NCI-H2029 treated with DMSO at 0.1 percent for 48 hours (cell line): ENCODE results near the gene NKX1-2.

Source experiments
- DNase-seq: peaks from one replicate; lab custom pipeline; 2025; lab: John Stamatoyannopoulos, UW

The NKX1-2 gene

GRCh38 chr10:124474514-124475070 lies 24.8 kb upstream of the NKX1-2 start:
- no peak for DNase-seq

- no peak for DNase-seq
Measured at GRCh38 chr10:124473070-124473469, 23.2 kb upstream of the NKX1-2 start.

- no peak for DNase-seq
Measured at GRCh38 chr10:124472071-124472470, 22.2 kb upstream of the NKX1-2 start.

DNA sequence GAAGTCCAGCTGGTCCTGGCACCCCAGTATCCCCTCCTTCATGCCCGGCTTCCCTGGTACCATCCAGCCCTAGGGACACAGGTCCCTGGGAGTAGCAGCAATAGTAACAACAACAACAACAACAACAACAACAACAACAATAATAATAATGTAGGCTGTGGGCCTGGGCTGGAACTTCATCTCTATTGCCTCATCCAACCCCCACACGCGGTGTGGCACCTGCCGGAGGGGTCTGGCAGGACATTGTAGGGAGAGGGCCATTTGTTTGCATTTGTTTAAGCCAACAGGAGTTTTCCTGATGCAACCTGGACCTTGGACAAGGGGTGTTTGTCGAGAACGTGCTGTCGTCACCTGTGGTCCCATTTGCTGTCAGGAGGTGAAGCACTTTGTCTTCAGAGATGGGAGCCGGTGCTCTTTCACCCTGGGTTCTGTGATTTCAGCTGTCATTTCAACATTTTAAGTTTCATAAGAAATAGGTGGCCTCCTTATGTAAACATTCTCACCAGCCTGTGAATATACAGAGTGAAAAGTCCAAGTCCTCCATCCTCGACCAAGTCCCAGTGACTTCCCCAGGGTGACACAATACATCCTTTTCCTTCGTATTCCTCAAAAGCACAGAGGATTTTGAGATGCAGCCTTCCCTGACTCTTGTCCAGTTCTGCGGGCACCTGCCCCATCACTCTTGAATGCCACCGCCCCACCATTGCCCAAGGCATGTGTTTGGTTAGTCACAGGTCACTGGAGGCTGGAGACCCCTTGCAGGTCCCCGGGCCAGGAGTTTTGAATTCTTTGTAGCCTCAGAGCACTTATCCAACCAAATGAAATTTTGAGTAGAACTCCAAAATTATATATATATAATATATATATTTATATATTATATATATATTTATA lies 21.0 kb upstream of the NKX1-2 start:
- DNase-seq, result no peak

DNA sequence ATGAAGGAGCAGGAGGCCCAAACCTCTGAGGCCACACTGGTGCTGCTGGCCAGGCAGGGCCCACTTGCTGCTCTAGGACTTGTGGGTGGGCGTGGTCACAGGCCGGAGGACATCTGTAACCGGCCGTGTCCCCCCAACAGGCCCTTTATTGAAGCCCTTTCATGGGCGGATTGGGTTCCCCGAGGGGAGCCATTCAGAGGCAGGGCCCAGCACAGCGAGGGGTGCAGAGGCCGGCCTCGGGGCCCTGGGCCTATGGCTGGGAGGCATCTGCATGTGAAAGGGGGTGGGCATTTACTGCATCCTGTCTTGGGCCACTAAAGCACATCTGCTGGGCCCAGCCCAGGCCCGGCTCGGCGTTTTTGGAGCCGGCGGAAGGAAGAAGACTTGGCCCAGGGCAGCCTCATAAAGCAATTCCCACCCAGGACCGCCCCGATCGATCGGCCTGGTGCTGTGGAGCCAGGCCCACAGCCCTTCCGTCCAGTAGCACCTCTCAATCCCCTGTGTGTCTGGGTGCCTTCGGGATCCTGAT lies 20.2 kb upstream of the NKX1-2 start:
- no peak for DNase-seq

GRCh38 chr10:124468624-124469023 lies 18.8 kb upstream of the NKX1-2 start:
- DNase-seq, result no peak

- no peak for DNase-seq
Measured at GRCh38 chr10:124467165-124467564, 17.3 kb upstream of the NKX1-2 start.

- no peak for DNase-seq
Measured at GRCh38 chr10:124465777-124466488, 16.1 kb upstream of the NKX1-2 start.

- no peak for DNase-seq
Measured at GRCh38 chr10:124465003-124465776, 15.4 kb upstream of the NKX1-2 start.

GRCh38 chr10:124464028-124464965 lies 14.5 kb upstream of the NKX1-2 start:
- no peak for DNase-seq

DNA sequence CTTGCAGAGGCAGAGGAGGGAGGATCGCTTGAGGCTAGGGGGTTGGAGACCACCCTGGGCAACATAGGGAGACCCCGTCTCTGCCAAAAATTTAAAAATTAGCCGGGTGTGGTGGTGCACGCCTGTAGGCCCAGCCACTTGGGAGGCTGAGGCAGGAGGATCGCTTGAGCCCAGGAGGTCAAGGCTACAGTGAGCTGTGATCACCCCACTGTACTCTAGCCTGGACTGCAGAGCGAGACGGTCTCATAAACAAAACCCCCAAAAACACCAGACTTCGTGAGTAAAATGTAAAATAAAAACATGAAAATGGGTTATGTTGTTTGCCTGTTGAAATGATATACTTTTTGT lies 12.5 kb upstream of the NKX1-2 start:
- DNase-seq, result no peak

GRCh38 chr10:124461642-124462347 lies 12.0 kb upstream of the NKX1-2 start, which contains the start of gene LHPP:
Gene LHPP (plus strand): TSS chr10:124461823. CDS start chr10:124461863, 40 bp downstream.
- DNase-seq, result no peak

DNA sequence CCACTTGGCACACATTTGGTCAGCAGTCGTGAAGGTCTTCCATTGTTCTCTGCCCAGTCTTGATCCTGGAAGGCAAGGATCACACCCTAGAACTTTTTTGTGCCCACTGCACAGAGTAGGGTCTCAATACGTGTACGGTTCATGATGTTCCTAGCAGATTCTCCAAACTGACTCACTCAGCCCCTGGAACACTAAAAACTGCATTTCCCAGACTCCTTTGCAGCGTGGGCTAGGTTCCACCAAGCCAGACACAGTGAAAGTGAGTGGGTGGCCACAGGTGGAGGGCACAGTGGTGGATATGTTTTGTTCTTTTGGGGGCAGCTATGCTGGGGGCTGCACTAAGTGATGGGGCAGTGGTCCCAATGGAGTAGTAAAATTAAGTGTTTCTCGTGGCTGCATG lies 10.3 kb upstream of the NKX1-2 start:
- no peak for DNase-seq

- no peak for DNase-seq
Measured at GRCh38 chr10:124459395-124459794, 9.6 kb upstream of the NKX1-2 start.

GRCh38 chr10:124458889-124459288 lies 9.1 kb upstream of the NKX1-2 start:
- no peak for DNase-seq

DNA sequence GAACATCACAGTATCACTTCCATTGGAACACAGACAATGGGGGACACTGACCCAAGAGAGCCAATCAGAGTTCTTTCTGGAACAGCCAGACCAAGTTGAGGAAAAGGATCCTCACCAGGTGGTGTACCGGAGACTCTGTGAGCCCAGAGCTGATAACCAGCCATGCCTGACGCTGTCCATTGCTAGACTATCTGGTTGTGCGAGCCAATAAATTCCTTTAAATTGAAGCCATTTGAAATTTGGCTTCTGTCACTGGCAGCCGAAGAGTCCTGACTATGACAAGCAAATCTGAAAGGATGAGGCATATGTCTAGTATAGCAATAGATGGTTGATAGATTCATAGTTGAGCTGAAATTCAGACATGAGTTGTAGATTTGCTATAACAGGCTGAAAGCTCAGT lies 8.6 kb upstream of the NKX1-2 start:
- DNase-seq, result no peak

DNA sequence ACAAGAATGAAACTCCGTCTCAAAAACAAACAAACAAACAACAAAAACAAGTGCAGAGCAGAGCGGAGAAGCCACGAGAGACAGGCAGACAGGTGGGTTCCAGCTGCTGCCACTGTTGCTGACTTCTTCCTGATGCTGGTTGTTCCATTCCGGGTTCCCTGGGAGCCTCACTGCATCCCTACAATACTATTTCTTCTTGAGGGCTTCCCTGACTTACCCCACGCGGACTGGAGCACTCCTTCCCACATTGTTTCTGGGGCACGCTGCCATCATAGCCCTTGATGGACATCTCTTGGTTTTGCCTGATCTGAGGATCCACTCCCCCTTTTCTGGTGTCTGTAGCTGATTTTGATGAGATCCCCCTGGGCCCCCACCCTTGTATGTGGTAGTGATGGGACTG lies 5.6 kb upstream of the NKX1-2 start:
- no peak for DNase-seq

GRCh38 chr10:124453960-124454610 lies 4.2 kb upstream of the NKX1-2 start:
- no peak for DNase-seq

DNA sequence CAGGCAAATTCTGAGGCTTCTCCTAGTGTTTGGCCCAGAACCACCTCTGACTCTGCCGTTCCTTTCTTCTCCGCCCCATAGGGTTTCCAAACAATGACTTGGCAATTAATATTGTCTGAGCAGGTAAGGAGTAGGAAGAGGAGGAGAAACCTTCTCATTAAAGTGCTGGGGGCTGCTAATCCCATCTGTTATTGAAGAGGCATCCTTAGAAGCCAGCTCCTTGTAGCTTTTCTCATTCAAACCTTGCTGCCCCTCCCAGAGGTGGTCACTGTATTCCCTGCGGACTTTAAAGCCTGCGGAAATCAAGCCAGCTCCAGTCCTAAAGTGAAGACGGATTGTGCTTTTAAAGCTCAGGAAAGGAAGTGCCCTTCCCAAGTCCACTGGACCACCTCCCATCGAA lies 1.4 kb upstream of the NKX1-2 start:
- DNase-seq, result no peak

DNA sequence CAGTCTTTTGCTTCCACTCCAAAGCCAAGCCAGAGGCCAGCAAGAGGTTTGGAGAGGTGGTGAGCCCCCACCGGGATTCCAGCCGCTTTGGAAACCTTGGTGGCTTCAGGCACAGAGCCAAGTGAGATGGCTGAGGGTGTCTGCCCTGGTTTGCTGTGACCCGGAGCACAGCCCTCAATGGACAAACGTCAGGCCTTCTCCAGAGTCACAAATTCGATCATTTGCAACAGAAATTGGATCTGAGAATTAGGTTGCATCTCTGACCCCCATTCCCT lies 885 bp upstream of the NKX1-2 start:
- DNase-seq, result no peak
